ENCODE measurements around the gene CDCA5.

DNA sequence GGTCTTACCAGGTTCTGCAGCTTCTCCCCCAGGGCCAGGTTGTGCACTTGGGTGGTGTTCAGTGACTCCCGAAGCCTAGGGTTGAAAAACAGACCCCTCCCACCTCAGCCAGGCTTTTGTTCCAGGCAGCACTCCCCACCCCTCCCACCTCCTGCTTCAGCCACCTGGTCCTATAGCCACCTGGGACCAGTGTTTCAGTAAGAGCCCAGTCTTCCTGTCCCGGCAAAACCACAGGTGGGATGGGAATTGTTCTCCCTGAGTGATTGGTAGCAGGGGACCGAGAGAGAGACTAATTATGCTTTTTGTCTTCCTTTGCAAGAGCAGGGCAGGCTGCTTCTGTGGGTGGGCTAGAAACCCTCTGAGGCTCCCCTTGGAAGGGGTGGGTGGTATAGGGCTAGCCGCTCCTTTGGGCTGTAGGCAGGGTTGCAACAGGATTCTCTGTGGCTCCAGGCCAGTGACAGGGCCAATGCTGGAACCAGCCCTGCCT is 17.0 kb downstream of the CDCA5 start:
- TF ChIP-seq, protein P1, sequence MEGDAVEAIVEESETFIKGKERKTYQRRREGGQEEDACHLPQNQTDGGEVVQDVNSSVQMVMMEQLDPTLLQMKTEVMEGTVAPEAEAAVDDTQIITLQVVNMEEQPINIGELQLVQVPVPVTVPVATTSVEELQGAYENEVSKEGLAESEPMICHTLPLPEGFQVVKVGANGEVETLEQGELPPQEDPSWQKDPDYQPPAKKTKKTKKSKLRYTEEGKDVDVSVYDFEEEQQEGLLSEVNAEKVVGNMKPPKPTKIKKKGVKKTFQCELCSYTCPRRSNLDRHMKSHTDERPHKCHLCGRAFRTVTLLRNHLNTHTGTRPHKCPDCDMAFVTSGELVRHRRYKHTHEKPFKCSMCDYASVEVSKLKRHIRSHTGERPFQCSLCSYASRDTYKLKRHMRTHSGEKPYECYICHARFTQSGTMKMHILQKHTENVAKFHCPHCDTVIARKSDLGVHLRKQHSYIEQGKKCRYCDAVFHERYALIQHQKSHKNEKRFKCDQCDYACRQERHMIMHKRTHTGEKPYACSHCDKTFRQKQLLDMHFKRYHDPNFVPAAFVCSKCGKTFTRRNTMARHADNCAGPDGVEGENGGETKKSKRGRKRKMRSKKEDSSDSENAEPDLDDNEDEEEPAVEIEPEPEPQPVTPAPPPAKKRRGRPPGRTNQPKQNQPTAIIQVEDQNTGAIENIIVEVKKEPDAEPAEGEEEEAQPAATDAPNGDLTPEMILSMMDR (conservative IDR thresholded peaks at IDR 0.05; ENCODE audit: low read depth, low read length), result no peak
- no peak for TF ChIP-seq EZH2 (IDR thresholded peaks at IDR 0.05; ENCODE audit: borderline replicate concordance, low read depth, low read length, poor library complexity, severe bottlenecking)
